Adipose tissue (tissue), 3 donors: ENCODE results near the gene SHC3. TPM values are rescaled to one million over a fixed set of nuclear protein-coding genes. Genes with fewer than 3 reads are reported as not detected.

Source experiments
- H3K27ac ChIP-seq: one replicate; pipeline ENCODE4 v1.5.1; 2013; ENCODE audit warnings: low read depth, low read length
- WGBS, 3 donors: extraction: QIAGEN DNeasy Blood & Tissue Kit; methylation state at CpG; one replicate each; pipeline ENCODE4 v1.1.7; 2013; 5-methylcytosine and 5-hydroxymethylcytosine counted together
- polyA plus RNA-seq, 3 donors: library from polyadenylated mRNA; stranded (reverse); fragments of 200-250 nt; gene quantifications; one replicate each; pipeline ENCODE4 v1.2.3, GENCODE V29; 2013
- donor health status: healthy with polysubstance abuse.
- donor health status: Bipolar disorder and iron deficiency.
- donor health status: healthy.

The SHC3 gene
- polyA plus RNA-seq, 3 donors = 0.13 to 1.5 (median 0.24) TPM

DNA sequence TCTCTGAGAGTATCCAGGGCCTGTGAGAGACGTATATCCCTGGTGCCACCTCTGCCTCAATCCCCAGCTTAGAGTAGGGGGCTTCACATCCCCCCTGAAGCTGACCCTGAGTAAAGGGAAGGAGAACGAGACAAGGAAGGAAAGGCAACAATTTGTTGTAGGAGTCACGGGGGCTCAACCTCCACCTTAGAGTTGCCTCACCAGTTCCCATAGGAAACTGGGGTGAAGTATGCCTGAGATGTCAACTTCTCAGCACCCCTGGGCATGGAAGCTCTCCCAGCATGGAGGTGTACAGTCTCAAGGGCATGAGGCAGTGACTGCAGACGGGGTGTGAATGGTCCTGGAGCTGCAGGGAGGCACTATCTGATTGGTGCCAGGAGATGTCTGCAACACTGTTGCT is 133.7 kb downstream of the SHC3 start:
- WGBS, 3 donors = 83 to 84% (median 84%) methylated on average over 4 of the region's 4 CpGs
- no peak overlapping the region for H3K27ac ChIP-seq

DNA sequence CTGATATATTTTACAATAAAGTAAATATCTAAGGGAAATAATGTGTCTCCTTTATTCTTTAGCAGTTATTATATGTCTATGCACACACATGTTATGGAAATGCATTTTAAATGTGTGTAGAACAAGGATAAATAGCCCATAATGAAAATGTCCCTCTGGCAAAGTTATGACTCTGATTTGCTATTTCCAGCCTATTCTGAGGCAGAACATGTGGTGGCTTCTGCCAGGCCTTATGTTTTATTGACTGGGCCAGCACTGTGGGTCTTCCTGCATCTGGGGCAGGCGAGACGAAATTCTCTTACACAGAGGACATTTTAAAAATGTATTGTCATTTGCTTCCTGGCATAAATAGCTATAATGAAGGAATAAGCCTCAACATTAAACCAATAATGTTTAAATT is 134.5 kb downstream of the SHC3 start:
- no peak overlapping the region for H3K27ac ChIP-seq
- WGBS, 3 donors = 83 to 91% (median 89%) methylated on average over 2 of the region's 2 CpGs

DNA sequence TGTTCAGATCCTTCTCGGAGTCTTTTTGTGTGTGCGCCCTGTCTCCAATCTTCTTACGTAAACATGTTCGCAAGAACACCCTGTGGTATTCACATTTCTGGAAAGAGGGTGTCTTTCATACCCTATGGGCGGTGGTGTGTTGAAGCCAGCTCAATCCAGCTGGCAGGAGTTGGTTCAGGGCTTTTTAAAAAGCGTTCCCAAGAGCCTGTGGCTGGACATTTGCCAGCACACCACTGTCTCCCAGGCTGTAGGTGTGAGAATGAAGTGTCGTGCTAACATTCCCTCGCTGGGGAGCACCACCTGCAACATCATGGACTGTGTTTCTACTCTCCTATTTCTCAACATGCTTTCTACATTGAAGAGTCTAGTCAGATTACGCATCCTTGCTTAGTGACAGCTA is 135.6 kb downstream of the SHC3 start:
- no peak overlapping the region for H3K27ac ChIP-seq
- WGBS, 3 donors = 88 to 93% (median 92%) methylated on average over 9 of the region's 9 CpGs

DNA sequence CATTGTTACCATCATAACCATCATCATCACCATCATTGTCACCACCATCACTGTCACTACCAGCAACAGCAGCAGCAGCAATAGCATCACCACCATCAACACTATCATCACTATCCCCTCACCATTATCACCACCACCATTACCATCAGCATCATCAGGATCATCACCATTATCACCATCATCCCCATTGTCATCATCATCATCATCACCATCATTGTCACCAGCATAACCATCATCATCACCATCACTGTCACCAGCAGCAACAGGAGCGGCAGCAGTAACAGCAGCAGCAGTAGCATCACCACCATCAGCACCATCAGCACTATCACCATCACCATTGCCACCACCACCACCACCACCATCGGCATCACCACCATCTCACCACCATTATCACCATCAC is 139.0 kb downstream of the SHC3 start:
- no peak overlapping the region for H3K27ac ChIP-seq
- 93 to 98% (median 94%) methylated on average over 2 of the region's 2 CpGs for WGBS, 3 donors

DNA sequence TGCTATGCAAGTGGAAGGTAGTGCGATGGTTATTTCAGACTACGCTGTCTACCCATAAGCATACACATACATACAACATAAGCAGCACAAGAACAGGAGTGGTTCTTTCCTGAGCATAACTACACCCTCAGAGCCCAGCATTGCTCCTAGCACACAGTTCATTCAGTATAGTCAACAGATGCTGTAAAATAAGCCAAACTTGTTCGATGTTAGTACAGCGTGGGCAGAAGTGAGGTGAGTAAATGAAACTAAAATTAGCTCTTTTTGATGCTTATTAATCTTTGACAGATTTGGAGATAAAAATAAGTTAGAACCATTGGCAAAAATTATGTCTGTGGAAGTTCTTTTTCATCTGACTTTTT is 139.5 kb downstream of the SHC3 start:
- 92 to 98% (median 92%) methylated on average over 4 of the region's 4 CpGs for WGBS, 3 donors
- H3K27ac ChIP-seq = no peak overlapping the region

DNA sequence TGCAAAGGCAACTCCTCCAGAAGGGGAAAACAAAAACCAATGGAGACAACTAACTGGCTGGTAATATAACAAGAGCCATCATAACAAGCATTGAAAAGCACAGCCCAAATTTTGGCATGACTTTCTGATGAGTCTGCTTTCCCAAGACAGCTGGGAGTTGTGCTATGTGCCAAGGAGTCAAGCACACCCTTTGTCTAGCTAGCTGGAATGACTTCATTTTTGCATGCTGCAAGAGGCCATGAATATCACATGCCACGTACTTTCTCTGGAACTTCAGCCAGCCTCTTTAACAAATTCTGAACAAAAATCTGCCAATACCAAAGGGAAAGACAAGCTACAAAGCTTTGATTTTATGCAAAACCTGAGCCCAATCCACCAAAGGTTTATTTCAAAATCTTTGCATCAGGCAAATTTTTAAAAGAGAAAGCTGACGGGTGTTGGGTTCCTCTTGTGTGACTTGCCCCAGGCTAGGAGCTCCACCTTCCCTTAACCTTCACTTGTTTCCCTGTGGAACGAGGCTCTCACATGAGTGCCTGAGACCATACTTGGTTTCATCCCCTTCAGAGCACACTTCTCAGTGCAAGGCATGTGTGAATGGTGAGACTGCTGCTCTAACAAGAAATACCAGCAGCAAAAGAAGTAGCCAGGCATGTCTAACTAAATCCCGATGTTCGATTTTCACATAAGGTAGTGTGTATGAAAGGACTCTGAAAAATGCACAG is 140.1 kb downstream of the SHC3 start:
- 70 to 79% (median 75%) methylated on average over 5 of the region's 5 CpGs for WGBS, 3 donors
- H3K27ac ChIP-seq = no peak overlapping the region

DNA sequence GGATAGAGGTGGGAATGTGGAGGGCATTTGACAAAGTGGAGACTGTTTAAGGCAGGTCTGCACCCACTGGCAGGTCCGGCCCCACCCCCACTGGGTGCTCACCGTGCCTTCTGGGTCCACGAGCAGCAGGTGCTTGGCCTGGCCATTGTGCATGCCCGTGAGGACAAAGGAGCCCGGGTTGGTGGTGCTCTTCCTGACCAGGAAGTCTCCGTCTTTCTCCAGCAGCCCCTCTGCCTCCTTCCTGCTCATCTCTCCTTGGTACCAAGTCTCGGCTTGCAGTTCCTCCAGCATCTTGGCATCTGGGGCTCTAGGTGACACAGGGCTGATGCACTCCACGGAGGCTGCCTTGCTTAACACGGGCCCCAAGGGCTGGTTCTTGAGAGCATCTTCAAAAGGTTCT is 140.7 kb downstream of the SHC3 start:
- WGBS, 3 donors = 87 to 92% (median 89%) methylated on average over 9 of the region's 9 CpGs
- no peak overlapping the region for H3K27ac ChIP-seq

DNA sequence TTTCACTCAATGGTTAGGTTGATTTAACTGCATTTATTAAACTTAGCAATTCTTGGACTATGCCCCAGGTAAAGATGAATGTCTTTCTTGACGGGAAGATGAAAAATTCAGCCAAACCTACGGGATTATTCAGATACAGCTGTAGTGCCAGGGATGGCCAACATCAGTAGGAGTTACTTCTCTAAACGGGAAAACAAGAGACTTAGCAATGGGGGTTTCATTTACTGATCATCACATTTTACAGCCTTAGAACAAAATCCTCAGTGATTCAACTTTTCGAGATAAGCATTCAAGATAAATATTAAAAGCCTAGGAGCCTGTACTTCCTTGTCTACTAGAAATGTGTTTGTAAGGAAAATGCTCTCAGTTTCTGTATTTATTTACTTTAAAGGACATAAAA is 141.3 kb downstream of the SHC3 start:
- 50 to 67% (median 56%) methylated on average over 4 of the region's 4 CpGs for WGBS, 3 donors
- H3K27ac ChIP-seq = no peak overlapping the region

DNA sequence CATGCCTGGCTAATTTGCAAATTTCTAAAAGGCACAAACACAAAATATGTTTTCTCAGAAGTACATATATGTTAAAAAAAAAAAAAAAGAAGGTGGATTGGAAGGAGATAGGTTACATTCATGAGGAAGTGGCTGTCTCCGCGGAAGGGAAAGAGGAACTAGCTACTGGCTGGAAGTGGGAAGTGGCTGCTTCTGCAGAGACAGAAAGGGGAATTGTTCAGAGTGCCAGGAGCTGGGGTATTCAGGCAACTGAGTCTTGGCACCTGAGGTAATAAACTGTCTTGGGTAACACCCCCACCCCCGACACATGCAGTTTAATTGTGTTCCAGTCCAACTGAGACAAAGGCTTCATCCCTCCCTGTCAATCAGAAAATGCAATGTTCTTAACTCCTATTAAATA is 141.7 kb downstream of the SHC3 start:
- 60 to 79% (median 61%) methylated on average over 3 of the region's 3 CpGs for WGBS, 3 donors
- H3K27ac ChIP-seq = no peak overlapping the region

DNA sequence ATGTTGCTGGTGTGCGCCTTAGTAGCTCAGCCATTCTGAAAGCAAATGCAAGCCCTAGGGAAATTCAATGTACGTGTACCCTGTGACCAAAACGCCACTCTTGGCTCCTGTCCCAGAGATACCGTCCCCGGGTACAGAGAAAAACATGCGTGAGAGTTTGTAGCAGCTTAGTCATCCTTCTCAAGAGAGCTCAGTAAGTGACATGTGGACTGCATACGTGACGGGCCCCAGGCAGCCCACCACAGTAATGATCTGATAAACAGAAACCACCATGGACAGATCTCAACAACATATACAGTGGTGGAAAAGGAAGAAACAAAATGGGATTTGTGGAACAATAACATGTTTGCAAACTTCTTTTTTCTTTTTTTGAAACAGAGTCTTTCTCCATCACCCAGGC is 142.2 kb downstream of the SHC3 start:
- WGBS, 3 donors = 58 to 70% (median 68%) methylated on average over 8 of the region's 8 CpGs

DNA sequence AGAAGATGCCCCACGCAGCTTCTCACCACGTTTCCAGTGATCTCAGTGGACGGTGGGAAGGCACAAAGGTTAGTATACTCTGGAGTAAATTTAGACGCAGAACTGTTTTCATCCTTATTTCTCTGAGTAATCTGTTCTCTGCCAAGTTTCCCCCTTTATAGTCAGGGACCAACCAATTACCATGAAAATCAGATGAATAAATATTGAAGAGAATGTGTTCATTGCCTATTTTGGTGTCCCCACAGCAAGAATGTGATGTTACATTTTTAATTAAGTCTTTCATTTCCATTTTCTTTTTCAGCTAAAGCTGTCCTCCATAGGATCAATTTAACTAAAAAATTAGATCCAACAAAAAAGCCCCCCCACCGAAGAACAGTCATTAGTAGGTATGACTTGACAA is 146.0 kb downstream of the SHC3 start:
- 78 to 89% (median 86%) methylated on average over 5 of the region's 5 CpGs for WGBS, 3 donors
- H3K27ac ChIP-seq = no peak overlapping the region

More for the DNA sequence above, 142.2 kb downstream of the SHC3 start:
- no peak overlapping the region for H3K27ac ChIP-seq

DNA sequence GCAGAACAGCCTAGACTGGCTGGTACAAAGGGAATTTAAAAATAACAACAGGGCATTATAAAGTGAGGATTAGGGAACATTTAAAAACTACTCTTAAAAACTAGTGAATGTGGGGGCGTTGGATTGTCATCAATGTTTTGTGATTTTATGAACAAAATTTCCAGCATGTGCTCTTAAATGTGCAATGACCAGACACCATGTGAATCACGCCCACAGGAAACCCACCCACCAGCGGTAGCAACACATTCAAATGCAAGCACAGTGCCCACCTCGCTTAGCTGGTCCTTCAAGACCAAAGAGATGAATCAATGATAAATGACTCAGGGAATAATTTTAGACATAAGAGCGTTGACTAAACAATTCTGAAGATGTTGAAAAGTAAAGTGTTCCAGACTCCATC is 146.4 kb downstream of the SHC3 start:
- WGBS, 3 donors = 75 to 88% (median 81%) methylated on average over 5 of the region's 5 CpGs
- H3K27ac ChIP-seq = no peak overlapping the region

DNA sequence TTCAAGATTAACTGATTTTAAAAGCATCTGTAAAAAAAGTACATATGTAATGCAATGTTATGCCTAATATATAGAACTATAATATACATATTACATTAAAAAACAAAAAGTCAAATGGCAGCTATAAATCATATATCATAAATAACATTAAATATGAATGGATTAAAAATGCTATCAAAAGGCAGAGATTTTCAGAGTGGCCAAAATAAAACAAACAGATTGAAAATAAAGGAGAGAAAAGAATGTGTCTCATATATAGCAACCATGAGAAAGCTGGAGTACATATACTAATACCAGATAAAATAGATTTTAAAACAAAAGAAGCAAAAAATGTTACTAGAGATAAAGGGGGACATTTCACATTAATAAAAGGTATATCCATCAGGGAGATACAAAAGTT is 148.8 kb downstream of the SHC3 start:
- no peak overlapping the region for H3K27ac ChIP-seq

DNA sequence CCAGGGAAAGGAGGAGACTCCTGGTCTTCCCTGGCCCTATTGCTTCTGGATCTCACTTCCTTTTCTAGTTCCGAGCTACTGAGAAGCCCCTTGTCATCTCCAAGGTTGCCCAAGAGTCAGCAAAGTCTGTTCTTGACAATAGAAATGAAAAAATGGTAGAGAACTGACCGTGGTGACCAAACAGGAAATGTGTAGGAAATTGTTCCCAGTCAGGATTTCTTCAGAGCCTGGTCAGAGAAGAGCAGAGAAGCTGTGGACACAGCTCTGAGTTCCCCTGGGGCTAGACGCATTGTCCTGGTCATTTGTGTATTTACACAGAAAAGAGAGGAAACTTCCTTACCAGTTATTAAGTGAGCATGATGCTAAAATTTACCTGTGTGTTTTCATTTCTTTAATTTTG is 151.7 kb downstream of the SHC3 start:
- H3K27ac ChIP-seq = no peak overlapping the region
- WGBS, 3 donors = 34 to 63% (median 35%) methylated on average over 3 of the region's 3 CpGs

DNA sequence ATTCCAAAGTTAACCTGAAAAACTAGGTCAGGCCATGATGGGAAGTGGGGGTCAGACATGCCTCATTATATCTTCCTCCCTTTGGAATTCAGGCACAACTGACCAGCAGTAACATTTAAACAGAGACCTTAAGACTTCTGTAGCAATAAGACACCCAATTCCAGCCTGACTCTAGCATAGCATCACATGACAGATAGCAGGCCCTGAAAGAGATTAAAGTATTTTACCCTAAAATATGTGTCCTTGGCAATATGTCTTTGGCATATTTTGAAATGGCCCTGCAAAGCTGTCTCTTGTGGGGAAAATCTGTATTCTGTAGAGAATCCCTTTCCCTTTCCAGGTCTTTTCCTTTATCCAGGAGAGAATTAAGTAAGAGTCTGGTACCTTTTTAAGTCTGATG is 153.1 kb downstream of the SHC3 start:
- no peak overlapping the region for H3K27ac ChIP-seq

DNA sequence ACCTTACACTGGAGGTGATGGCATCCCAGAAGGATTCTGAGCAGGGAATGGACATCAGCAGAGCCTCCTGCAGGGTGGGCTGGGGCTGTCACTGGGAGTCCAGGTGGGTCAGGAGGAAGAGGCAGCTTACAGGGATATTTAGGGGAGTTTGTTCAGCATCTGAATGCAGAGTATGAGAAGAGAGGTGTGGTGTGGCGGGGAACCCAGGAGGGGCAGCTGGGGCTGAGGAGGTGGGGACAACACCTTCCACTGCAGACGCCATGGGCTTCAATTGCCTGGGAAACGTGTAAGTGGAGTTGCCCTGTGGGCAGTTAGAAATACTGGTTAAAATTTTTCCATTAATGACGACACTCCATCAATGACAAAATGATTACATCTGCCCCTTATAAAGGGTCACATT is 153.9 kb downstream of the SHC3 start:
- H3K27ac ChIP-seq = no peak overlapping the region
- 83 to 96% (median 94%) methylated on average over 4 of the region's 4 CpGs for WGBS, 3 donors

DNA sequence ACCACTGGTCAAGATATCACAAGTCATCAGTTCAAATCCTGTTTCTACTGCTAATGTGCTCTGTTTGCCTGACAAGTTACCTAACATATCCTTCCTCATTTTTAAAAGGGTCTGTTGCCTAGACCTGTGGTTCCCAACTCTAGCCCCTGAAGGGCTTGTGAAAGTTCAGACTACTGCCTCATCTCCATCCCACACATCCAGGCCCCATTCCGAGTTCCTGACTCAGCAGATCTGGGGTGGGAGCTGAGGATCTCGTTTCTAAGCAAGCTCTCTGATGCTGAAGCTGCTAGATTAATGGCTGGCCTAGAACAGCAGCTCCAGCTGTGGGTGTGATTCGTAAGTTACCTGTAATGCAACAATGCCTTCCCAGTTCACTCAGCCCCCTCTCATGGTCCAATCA is 154.9 kb downstream of the SHC3 start:
- WGBS, 3 donors = 49 to 67% (median 59%) methylated on average over 3 of the region's 3 CpGs
- no peak overlapping the region for H3K27ac ChIP-seq

DNA sequence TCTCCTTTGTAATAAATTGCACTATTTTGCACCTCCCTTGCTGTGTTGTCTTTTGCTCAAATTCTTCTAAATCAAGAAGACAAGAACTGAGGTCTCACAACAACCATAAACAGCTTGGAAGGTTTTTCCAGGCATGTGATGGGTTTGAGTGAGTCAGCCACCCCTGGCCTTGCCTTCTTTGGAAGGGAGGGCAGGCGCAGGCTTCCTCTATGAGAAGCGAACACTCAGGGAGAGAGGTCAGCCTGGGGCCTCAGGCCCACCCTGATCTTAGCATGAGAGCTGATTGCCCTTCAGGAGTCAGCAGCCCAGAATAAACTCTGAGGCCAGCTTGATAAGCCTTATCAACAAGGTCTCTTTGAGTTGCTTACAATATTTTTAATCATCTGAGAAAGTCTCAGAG is 155.7 kb downstream of the SHC3 start:
- WGBS, 3 donors = 49 to 84% (median 53%) methylated on average over 2 of the region's 2 CpGs
- H3K27ac ChIP-seq = no peak overlapping the region

DNA sequence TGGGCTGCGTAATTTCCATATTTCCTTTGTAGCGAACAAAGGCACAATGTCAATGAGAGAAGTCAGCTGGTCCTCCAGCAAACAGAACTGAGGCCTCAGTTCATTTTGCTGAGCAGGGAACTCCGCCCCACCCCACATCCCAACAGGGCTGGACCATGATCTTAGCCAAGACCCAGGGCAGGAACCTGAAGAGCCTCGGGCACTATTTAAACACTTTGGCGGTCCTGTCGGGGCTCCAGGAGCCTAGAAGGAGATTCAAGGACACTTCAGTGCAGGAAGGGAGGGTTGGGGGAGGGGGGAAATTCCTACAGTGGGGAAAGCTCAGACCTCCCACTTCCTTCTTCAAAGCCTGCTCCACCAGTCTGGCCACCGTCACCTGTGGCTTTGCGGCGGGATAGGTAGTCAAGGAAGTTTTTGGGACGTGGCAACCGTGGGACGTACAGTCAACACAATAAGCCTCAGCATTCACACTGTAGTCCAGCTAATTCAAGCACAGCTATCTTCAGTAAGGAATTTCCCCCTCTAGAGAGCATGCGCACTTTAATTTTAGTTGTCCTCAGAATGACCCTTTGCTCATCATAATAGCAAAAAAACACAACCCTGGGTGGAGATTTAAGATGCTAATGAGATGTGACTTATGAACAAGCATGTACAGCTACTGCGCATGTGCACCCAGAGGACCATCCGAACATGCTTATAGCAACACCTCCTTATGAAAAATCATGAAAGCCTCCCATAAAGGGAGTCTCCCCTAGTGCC is 156.4 kb downstream of the SHC3 start:
- no peak overlapping the region for H3K27ac ChIP-seq
- 46 to 58% (median 51%) methylated on average over 15 of the region's 15 CpGs for WGBS, 3 donors

DNA sequence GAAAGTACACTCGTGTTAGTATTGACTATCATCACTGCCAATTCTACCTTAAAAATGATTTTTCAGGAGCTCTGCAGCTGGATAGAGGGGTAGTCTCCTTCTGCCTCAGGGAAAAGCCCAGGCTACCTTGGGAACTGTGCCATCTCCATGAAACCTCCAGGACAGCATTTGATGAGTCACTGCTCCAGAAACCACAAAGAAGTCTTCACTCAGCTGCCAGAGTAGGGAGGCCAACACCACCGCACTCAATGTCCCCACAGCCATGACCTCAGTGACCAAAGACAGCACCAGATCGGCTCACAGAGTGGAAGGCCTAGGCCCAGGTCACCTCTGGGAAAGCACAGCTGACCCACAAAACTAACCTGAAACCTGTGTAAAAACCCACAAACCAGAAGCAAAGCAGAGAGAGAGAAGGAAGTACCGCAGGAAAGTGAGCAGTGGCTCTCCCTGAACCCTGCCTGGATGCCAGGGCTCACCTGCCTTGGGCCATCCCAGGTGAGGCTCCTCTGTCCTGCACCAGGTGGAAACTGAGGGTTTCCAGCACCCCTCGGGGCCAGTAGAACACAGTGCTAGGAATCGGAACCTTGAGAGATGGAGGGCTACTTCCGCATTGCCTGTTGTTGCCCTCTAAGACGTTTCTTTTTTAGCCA is 157.3 kb downstream of the SHC3 start:
- no peak overlapping the region for H3K27ac ChIP-seq
- WGBS, 3 donors = 74 to 87% (median 77%) methylated on average over 8 of the region's 8 CpGs
